Fibroblast of pulmonary artery (primary cell): Measurements from ENCODE around the gene TFPI.
"Not testable (repeated sequence)": the region's sequence is repeated elsewhere in the genome, so short reads cannot be mapped to it uniquely, and the experiment has no call there.

Experiments
- DNase-seq: peaks from one replicate; pipeline ENCODE4 v3.0.0-alpha.2; 2010; ENCODE audit warnings: low read depth
- H3K4me3 ChIP-seq: replicated peaks from 2 replicates; pipeline ENCODE4 v1.5.1; 2011; ENCODE audit warnings: low read depth, mild to moderate bottlenecking, control low read depth, low read length, moderate library complexity
- TF ChIP-seq, protein P1 (sequence below): IDR thresholded peaks from 2 replicates; pipeline ENCODE4 v1.5.1; 2011; ENCODE audit warnings: mild to moderate bottlenecking, control low read depth, low read length, inconsistent platforms; ENCODE audit errors: missing control alignments

TFPI gene

DNA sequence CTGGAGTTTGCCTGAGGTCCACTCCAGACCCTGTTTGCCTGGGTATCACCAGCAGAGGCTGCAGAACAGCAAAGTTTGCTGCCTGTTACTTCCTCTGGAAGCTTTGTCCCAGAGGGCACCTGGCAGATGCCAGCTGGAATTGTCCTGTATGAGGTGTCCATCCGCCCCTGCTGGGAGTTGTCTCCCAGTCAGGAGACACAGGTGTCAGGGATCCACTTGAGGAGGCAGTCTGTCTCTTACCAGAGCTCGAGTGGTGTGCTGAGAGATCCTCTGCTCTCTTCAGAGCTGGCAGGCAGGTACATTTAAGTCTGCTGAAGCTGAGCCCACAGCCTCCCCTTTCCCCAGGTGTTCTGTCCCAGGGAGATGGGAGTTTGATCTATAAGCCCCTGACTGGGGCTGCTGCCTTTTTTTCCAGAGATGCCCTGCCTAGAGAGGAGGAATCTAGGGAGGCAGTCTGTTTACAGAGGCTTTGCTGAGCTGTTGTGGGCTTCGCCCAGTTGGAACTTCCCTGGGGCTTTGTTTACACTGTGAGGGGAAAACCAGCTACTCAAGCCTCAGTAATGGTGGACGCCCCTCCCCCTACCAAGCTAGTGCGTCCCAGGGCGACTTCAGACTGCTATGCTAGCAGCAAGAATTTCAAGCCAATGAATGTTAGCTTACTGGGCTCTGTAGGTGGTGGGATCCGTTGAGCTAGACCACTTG is 34.7 kb downstream of the TFPI start:
- no peak overlapping the region for H3K4me3 ChIP-seq
- TF ChIP-seq, protein P1, sequence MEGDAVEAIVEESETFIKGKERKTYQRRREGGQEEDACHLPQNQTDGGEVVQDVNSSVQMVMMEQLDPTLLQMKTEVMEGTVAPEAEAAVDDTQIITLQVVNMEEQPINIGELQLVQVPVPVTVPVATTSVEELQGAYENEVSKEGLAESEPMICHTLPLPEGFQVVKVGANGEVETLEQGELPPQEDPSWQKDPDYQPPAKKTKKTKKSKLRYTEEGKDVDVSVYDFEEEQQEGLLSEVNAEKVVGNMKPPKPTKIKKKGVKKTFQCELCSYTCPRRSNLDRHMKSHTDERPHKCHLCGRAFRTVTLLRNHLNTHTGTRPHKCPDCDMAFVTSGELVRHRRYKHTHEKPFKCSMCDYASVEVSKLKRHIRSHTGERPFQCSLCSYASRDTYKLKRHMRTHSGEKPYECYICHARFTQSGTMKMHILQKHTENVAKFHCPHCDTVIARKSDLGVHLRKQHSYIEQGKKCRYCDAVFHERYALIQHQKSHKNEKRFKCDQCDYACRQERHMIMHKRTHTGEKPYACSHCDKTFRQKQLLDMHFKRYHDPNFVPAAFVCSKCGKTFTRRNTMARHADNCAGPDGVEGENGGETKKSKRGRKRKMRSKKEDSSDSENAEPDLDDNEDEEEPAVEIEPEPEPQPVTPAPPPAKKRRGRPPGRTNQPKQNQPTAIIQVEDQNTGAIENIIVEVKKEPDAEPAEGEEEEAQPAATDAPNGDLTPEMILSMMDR = no peak

DNA sequence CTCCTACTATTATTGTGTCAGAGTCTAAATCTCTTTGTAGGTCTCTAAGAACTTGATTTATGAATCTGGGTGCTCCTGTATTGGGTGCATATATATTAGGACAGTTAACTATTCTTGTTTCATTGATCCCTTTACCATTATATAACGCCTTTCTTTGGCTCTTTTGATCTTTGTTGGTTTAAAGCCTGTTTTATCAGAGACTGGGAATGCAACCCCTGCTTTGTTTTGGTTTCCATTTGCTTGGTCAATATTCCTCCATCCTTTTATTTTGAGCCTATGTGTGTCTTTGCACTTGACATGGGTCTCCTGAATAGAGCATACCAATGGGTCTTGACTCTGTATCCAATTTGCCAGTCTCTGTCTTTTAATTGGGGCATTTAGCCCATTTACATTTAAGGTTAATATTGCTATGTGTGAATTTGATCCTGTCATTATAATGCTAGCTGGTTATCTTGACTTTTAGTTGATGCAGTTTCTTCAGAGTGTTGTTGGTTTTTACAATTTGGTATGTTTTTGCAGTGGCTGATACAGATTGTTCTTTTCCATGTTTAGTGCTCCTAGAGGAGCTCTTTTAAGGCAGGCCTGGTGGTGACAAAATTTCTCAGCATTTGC is 36.4 kb downstream of the TFPI start:
- not testable (repeated sequence) for H3K4me3 ChIP-seq, DNase-seq

More for the DNA sequence above, 34.7 kb downstream of the TFPI start:
- DNase-seq = no peak

DNA sequence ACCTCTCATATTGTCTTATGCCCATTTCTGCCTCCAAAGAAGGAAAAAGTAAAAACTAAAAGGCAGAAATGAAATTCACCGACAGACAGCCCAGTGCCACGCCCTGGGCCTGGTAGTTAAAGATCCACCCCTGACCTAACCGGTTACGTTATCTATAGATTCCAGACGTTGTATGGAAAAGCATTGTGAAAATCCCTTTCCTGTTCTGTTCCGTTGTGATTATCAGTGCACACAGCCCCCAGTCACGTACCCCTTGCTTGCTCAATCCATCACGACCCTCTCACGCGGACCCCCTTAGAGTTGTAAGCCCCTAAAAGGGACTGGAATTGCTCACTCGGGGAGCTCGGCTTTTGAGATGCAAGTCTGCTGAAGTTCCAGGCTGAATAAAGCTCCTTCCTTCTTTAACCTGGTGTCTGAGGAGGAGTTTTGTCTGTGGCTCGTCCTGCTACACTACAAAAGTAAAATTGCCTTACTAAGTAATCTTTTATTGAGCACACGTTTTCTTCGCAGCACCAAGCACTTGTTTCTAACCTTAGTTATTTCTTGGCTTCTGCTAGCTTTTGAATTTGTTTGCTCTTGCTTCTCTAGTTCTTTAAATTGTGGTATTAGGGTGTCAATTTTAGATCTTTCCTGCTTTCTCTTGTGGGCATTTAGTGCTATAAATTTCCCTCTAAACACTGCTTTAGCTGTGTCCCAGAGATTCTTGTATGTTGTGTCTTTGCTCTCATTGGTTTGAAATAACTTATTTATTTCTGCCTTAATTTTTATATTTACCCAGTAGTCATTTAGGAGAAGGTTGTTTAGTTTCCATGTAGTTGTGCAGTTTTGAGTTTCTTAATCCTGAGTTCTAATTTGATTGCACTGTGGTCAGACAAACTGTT is 37.4 kb downstream of the TFPI start:
- not testable (repeated sequence) for DNase-seq, H3K4me3 ChIP-seq

DNA sequence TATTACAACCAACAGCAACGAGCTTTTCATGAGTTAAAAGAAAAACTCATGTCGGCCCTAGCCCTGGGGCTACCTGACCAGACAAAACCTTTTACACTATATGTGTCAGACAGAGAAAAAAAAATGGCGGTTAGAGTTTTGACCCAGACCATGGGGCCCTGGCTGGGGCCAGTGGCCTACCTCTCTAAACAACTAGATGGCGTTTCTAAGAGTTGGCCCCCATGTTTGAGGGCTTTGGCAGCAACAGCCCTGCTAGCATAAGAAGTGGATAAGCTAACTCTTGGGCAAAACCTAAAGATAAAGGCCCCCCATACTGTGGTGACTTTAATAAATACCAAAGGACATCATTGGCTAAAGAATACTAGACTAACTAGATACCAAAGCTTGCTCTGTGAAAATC is 39.3 kb downstream of the TFPI start:
- TF ChIP-seq, protein P1 = no peak
- no peak for DNase-seq

DNA sequence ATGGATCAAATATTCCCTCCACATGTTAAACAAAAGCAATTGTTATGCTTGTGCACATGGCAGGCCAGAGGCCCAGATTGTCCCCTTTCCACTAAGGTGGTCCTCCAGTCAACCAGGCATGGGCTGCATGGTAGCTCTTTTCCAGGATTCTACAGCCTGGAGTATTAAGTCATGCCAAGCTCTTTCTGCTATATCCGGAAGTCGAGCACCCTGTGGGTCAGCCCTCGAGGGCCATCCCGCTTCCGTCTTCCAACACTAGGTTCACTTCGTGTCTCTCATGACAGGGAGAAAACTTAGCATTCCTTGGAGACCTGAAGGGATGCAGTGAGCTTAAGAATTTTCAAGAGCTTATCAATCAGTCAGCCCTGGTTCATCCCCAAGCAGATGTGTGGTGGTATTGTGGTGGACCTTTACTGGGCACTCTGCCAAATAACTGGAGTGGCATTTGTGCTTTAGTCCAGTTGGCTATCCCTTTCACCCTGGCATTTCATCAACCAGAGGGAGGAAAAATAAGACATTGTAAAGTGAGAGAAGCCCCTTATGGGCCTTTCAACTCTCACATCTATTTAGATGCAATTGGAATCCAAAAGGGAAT is 39.9 kb downstream of the TFPI start:
- H3K4me3 ChIP-seq, DNase-seq: not testable (repeated sequence)

More for the DNA sequence above, 39.3 kb downstream of the TFPI start:
- no peak overlapping the region for H3K4me3 ChIP-seq

DNA sequence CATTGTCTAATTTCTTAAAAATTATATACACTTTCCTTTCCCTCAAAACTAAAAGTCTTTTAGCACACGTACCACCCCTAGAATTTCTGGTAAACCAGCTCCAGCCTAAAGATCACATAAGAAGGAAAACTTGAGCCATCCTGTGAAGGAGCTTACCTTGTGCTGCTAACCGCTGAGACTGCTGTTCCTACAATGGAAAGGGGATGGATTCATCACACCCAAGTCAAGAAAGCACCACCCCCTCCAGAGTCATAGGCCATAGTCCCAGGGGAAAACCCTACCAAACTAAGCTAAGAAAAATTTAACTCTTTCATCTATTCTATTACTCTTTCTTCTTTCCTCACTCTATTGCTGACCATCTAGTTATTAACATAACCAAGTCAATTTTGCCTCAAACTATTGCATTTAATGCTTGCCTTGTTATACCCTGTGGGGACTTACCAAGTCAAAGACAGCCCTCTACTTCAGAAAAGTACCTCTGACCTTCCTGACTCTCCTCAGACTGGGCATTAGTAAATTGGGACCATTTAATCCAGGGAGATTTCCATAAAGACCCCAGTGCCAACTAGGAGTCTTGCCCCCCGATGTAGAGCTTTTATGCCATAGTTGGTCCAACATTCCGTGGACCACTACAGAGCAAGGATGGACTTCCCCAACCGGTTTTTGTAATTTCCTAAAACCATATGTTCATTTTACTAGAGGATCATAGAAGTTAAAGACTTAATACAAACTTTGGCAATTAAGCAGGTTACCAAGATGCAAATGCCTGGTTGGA is 40.6 kb downstream of the TFPI start:
- not testable (repeated sequence) for H3K4me3 ChIP-seq, DNase-seq

DNA sequence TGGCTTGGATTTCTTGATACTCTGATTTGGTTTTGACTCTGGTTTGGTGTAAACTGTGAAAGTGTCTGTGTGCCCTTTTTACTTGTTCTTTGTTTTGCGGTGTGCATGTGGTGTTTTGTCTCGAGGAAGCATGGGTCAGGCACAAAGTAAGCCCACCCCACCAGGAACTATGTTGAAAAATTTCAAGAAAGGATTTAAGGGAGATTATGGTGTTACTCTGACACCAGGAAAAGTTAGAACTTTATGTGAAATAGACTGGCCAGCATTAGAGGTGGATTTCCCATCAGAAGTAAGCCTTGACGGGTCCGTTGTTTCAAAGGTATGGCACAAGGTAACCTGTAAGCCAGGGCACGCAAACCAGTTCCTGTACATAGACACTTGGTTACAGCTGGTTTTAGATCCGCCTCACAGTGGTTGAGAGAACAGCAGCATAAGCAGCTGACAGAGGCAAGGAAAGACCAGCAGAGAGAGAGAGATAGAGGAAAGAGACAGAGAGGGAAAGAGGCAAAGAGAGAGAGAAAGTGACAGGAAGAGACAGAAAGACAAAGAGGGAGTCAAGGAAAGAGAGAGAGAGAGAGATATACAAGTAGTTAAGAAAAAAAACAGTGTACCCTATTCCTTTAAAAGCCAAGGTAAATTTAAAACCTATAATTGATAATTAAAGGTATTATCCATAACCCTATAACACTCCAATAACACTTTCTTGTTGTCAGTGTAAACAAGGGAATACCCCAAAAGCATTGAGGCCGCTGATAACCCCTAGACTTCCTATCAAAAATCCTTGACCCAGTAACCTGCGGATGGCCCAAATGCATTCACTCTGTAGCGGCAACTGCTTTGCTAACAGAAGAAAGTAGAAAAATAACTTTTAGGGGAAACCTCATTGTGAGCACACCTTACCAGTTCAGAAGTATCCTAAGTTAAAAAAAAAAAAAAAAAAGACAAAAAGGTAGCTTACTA is 42.6 kb downstream of the TFPI start:
- H3K4me3 ChIP-seq = no peak overlapping the region
- no peak for DNase-seq
- TF ChIP-seq, protein P1 = no peak

DNA sequence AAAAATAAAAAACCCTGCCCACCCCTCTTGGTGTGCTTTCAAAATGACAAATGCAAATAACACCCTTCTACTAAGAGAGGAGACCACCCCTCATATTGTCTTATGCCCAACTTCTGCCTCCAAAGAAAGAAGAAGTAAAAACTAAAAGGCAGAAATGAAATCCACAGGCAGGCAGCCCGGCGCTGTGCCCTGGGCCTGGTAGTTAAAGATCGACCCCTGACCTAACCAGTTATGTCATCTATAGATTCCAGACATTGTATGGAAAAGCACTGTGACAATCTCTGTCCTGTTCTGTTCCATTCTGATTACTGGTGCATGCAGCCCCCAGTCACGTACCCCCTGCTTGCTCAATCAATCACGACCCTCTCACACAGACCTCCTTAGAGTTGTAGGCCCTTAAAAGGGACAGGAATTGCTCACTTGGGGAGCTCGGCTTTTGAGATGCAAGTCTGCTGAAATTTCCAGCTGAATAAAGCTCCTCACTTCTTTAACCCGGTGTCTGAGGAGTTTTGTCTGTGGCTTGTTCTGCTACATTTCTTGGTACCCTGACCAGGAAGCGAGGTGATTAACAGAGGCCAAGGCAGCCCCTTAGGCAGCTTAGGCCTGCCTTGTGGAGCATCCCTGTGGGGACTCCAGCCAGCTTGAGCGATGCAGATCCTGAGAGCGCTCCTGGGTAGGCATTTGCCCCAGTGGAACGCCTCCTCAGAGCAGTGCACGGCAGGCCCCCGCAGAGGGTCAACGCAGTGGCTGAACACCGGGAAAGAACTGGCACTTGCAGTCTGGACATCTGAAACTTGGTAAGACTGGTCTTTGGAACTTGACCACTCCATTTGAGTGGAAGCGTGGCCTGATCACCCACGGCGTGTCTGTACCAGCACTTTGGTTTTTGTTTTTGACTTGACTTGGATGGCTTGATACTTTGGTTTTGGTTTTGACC is 43.5 kb downstream of the TFPI start:
- not testable (repeated sequence) for DNase-seq, H3K4me3 ChIP-seq
